ENCODE results near the gene MYOZ1.
"Not testable (repeated sequence)": the region's sequence is repeated elsewhere in the genome, so short reads cannot be mapped to it uniquely, and the experiment has no call there.

The MYOZ1 gene, protein sequence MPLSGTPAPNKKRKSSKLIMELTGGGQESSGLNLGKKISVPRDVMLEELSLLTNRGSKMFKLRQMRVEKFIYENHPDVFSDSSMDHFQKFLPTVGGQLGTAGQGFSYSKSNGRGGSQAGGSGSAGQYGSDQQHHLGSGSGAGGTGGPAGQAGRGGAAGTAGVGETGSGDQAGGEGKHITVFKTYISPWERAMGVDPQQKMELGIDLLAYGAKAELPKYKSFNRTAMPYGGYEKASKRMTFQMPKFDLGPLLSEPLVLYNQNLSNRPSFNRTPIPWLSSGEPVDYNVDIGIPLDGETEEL

DNA sequence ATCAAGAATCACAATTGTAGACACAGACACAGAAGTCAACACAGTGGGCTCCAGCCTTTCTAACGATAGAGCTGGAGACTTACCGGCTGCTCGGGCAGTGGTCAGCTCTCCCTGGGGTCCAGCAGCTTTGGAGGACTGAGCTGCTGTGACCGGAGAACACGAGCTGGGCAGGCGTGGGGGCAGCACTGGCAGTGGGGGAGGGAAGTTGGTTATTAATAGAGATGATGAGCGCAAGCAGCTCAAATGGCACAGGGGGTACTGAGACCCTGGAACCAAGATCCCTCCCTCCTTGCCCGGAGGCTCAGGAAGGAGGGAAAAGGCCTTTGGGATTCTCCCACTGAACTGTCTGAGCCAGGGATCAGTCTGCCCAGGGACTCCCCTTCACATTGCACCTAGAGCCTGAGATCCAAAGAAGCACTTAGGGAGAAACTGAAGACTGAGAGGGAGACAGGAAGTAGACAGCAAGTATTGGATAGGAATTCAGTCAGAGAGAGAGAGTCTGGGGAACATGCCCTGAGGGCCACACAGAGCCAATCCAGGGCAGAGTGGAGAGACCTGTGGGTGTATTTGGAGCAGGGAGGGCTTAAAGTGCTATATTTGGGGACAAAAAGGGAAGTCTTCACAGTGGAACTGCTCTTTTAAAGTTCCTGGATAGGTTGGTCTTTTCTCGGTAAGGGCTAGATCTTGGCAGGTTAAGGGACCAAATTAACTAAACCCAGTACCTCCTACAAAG is at the start of gene MYOZ1:
Gene MYOZ1 (minus strand): TSS at position 147 of the 733 bp plus-strand sequence. CDS start 1,457 bp downstream, outside the sequence.
- Histone ChIP-seq H3K27me3 (ENCODE audit: low read depth) (no peaks in the 10 kb centered on the region), H3K4me1 (no peaks in the 10 kb centered on the region), H3K36me3 (replicated peaks) (no peaks in the 10 kb centered on the region), H3K9me3 (no peaks in the 10 kb centered on the region), H3K4me3 (no peak within 1 kb of the TSS)
- DNase-seq (ENCODE audit: low spot score in 2 of 2): no peak
- in situ Hi-C loops (cut with MboI; ENCODE audit: low sequenced_read_pairs): loop anchor here (5.0 kb wide), 1 partner anchor 114 kb away; no protein-coding TSS in a partner anchor

DNA sequence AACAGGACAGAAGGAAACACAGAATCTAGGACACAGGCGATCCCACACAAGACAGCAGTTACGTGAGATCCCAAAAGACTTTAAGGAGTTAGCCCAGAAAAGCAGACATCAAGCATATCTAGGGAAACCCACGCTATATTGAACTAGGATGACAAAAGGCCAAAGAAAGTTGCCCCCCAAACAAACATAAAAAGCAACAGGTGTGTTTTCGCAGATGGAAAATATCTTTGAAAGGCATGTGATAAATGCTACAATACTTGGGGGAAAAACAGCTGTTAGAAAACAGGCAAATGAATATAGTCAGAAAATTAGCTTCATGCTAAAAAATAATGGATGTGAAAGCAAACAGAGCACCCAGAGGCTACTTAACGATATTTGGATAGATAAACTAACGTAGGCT is 49.5 kb upstream of the MYOZ1 start:
- H3K36me3 ChIP-seq (replicated peaks); H3K4me1 ChIP-seq; H3K27me3 ChIP-seq (ENCODE audit: low read depth); in situ Hi-C loops (cut with MboI; ENCODE audit: low sequenced_read_pairs); H3K4me3 ChIP-seq; H3K9me3 ChIP-seq; DNase-seq (ENCODE audit: low spot score in 2 of 2): not testable (repeated sequence)

DNA sequence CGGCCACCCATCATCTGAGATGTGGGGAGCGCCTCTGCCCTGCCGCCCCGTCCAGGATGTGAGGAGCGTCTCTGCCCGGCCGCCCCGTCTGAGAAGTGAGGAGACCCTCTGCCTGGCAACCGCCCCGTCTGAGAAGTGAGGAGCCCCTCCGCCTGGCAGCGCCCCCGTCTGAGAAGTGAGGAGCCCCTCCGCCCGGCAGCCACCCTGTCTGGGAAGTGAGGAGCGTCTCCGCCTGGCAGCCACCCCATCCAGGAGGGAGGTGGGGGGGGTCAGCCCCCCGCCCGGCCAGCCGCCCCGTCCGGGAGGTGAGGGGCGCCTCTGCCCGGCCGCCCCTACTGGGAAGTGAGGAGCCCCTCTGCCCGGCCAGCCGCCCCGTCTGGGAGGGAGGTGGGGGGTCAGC is 48.3 kb upstream of the MYOZ1 start:
- H3K4me3 ChIP-seq; H3K36me3 ChIP-seq (replicated peaks); H3K27me3 ChIP-seq (ENCODE audit: low read depth); H3K9me3 ChIP-seq; DNase-seq (ENCODE audit: low spot score in 2 of 2); in situ Hi-C loops (cut with MboI; ENCODE audit: low sequenced_read_pairs); H3K4me1 ChIP-seq: not testable (repeated sequence)

GRCh38 chr10:73687641-73688040 is 46.4 kb upstream of the MYOZ1 start:
- H3K27me3 ChIP-seq (ENCODE audit: low read depth); H3K9me3 ChIP-seq; H3K36me3 ChIP-seq (replicated peaks); H3K4me3 ChIP-seq; DNase-seq (ENCODE audit: low spot score in 2 of 2); in situ Hi-C loops (cut with MboI; ENCODE audit: low sequenced_read_pairs); H3K4me1 ChIP-seq: not testable (repeated sequence)

- H3K4me1 ChIP-seq; H3K4me3 ChIP-seq; DNase-seq (ENCODE audit: low spot score in 2 of 2); H3K27me3 ChIP-seq (ENCODE audit: low read depth); H3K36me3 ChIP-seq (replicated peaks); H3K9me3 ChIP-seq; in situ Hi-C loops (cut with MboI; ENCODE audit: low sequenced_read_pairs): not testable (repeated sequence)
These were observed 33.3 kb upstream of the MYOZ1 start for GRCh38 chr10:73674546-73674945.

- H3K9me3 ChIP-seq; H3K27me3 ChIP-seq (ENCODE audit: low read depth); in situ Hi-C loops (cut with MboI; ENCODE audit: low sequenced_read_pairs); DNase-seq (ENCODE audit: low spot score in 2 of 2); H3K36me3 ChIP-seq (replicated peaks); H3K4me3 ChIP-seq; H3K4me1 ChIP-seq: not testable (repeated sequence)
These were observed 27.1 kb upstream of the MYOZ1 start for GRCh38 chr10:73668378-73668777.

DNA sequence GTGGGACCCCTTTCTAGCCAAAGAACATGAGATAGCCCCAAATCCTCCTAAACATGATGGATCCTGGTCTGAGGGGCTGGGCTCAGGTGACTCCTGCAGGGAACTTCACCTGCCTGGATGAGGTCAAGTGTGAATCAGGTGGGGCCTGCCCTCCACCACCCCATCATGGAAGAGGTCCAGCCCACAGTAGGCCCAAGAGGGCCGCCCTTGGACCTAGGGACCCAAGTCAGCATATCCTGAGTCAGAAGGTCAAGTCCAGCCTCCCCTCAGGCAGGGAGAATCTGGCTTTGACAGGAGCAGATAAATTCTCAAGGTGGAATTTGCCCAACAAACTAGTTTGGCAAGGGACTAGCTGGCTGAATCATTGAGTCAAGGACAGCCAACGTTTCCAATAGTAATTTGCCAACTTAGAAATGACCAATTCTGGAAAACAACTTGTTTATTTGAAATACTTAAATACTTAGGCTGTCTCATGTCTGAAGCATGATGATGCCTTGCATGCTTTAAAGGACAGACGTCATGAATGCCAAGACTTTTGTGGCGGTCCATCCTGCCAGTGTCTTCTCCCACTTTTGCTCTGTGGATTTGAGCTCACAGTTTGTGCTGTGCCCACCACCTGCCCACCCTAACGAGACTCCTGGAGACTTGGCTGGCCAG is 25.0 kb upstream of the MYOZ1 start:
- in situ Hi-C loops (cut with MboI; ENCODE audit: low sequenced_read_pairs): not testable (repeated sequence)

GRCh38 chr10:73665581-73665980 is 24.3 kb upstream of the MYOZ1 start:
- H3K27me3 ChIP-seq (ENCODE audit: low read depth); H3K4me1 ChIP-seq; H3K36me3 ChIP-seq (replicated peaks); H3K4me3 ChIP-seq; in situ Hi-C loops (cut with MboI; ENCODE audit: low sequenced_read_pairs); DNase-seq (ENCODE audit: low spot score in 2 of 2); H3K9me3 ChIP-seq: not testable (repeated sequence)

More for the DNA sequence above, 25.0 kb upstream of the MYOZ1 start:
- not testable (repeated sequence) for H3K27me3 ChIP-seq (ENCODE audit: low read depth); H3K9me3 ChIP-seq; H3K36me3 ChIP-seq (replicated peaks); H3K4me1 ChIP-seq; DNase-seq (ENCODE audit: low spot score in 2 of 2); H3K4me3 ChIP-seq

DNA sequence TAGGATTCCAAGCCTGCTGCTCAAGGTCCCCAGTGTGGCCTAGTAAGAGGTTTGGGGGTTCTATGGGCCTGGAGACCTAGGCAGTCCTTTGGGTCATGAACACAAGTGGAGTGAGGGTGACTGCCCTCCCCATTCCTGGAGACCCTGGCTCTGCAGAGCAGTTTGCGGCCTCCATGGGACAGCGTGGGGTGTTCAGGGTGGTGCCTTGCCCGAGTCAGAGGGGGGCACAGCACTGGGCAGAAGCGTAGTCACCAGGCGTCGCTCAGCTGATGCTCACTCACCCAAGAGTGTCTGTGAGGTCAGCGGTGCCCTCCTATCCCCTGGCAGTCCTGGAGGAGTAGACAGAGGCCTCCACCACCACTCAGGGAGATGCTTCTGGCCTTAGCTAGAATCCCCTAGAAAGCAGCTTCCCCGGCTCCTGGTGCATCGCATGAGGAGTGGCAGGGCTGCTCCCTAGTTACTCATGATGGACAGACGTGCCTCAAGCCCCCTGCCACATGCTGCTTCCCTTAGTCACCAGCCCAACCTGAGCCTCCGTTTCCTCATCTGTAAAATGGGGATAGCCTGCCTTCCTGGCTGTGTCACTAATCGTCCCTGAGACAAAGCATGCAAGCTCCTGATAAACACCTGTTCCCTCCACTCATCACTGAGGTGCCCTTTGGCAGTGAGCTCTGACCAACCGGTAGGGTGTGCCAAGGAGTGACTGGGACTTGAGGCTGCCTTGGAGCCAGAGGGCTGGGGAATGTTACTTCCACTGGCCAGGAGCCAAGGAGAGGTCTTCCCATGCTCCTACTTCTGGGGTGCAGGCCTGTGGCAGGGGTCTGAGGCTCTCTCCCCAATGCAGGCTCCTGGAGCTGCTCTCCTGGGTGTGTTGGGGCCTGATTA is 23.1 kb upstream of the MYOZ1 start:
- H3K36me3 ChIP-seq (replicated peaks); DNase-seq (ENCODE audit: low spot score in 2 of 2); H3K9me3 ChIP-seq; H3K27me3 ChIP-seq (ENCODE audit: low read depth); H3K4me1 ChIP-seq; in situ Hi-C loops (cut with MboI; ENCODE audit: low sequenced_read_pairs); H3K4me3 ChIP-seq: not testable (repeated sequence)

DNA sequence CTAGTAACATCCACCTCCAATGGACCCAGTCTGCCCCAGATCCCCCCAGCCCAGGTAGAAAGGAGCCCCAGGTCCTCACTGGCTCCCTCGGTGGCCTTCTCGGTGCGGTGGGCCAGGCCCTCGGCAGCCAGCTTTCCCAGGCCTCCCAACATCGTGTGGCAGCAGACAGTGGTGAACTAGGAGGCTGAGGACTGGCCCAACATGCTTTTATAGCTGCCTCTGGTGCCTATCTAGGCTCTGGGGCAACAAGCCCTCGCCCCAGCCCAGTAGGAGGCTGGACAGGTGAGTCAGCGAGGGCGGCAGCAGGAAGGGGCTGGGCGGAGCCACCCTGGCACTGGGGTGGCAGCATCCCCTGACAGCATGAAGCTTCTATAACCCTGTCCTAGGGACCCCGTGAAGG is 22.3 kb upstream of the MYOZ1 start:
- H3K9me3 ChIP-seq; H3K36me3 ChIP-seq (replicated peaks); DNase-seq (ENCODE audit: low spot score in 2 of 2); H3K4me1 ChIP-seq; H3K4me3 ChIP-seq; in situ Hi-C loops (cut with MboI; ENCODE audit: low sequenced_read_pairs); H3K27me3 ChIP-seq (ENCODE audit: low read depth): not testable (repeated sequence)

GRCh38 chr10:73662705-73663104 is 21.4 kb upstream of the MYOZ1 start:
- DNase-seq (ENCODE audit: low spot score in 2 of 2); in situ Hi-C loops (cut with MboI; ENCODE audit: low sequenced_read_pairs); H3K4me1 ChIP-seq; H3K9me3 ChIP-seq; H3K27me3 ChIP-seq (ENCODE audit: low read depth); H3K4me3 ChIP-seq; H3K36me3 ChIP-seq (replicated peaks): not testable (repeated sequence)

DNA sequence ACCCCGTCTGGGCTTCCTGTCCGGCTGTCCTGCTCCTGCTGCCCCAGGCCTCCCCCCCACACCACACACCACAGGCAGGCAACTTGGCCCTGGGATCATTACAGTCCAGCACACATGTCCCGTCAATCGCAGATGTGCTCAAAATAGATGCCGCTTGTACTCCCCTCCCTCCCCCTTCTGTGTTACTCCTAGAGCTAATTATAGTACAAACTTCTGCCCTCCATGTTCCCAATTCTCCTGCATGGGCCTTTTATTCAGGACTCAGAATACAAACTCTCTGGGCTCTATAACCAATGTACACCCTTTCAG is 14.7 kb upstream of the MYOZ1 start, which contains the start of gene SYNPO2L:
Gene SYNPO2L (minus strand): TSS at position 40 of the 309 bp plus-strand sequence. CDS start 107 bp downstream, outside the sequence.
- in situ Hi-C loops (cut with MboI; ENCODE audit: low sequenced_read_pairs): no loop called here

GRCh38 chr10:73655257-73655989 is 14.1 kb upstream of the MYOZ1 start:
- Histone ChIP-seq H3K4me1 (no peaks in the 10 kb centered on the region), H3K36me3 (replicated peaks) (no peaks in the 10 kb centered on the region), H3K9me3 (no peaks in the 10 kb centered on the region), H3K27me3 (ENCODE audit: low read depth) (no peaks in the 10 kb centered on the region), H3K4me3 (no peak overlapping the region)
- no peak for DNase-seq (ENCODE audit: low spot score in 2 of 2)
- in situ Hi-C loops (cut with MboI; ENCODE audit: low sequenced_read_pairs): no loop called here

More for the DNA sequence above, 14.7 kb upstream of the MYOZ1 start, which contains the start of gene SYNPO2L:
- Histone ChIP-seq H3K36me3 (replicated peaks) (no peaks in the 10 kb centered on the region), H3K27me3 (ENCODE audit: low read depth) (no peaks in the 10 kb centered on the region), H3K9me3 (no peaks in the 10 kb centered on the region), H3K4me3 (no peak within 1 kb of the TSS), H3K4me1 (no peaks in the 10 kb centered on the region)
- DNase-seq (ENCODE audit: low spot score in 2 of 2): no peak
